Measurements from ENCODE around the gene CHD2. TPM values are rescaled to one million over a fixed set of nuclear protein-coding genes. Genes with fewer than 3 reads are reported as not detected.

The CHD2 gene
- total RNA-seq, 1 donor from 2014 or later, result 65.6 TPM

DNA sequence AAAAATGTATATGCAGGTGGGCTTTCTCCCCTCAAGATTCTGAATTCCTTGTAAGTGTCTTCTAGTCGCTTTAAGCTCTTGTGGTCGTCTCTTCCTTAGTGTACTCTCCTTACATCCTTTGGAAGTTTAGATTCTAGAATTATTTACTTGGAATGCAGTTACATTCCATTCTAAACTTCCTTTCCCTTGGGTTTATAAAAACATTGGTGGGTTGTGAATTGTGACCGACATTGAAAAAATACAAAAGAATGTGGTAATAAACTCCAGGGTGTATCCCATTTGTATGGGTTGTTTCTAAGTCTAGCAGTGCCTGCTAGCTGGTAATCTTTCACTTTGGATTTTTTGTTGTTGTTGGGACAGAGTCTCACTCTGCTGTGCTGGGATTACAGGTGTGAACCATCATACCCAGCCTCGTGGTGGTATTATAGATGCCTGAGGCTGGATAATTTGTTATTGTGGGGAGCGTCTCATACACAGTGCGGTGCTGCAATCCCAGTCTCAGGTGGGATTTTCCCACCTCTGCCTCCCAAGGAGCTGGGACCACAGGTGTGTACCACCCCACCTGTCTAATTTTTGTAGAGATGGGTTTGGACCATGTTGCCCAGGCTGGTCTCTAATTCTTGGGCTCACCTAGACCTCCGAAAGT is 9.1 kb downstream of the CHD2 start:
- no peak for DNase-seq (ENCODE audit: low read depth)
- no peak for FAIRE-seq

DNA sequence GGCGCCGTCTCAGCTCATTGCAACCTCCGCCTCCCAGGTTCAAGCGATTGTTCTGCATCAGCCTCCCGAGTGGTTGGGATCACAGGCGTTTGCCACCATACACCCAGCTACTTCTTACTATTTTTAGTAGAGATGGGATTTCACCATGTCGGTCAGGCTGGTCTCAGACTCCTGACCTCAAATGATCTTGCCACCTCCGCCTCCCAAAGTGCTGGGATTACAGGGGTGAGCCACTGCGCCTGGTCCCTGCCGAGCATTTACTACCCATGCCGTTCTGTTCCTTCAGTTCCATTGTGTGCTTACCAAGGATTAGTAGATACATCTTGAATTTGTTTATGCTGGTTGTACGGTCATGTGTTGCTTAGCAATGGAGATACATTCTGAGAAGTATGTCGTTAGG is 10.3 kb downstream of the CHD2 start:
- H3K36me3 ChIP-seq (ENCODE audit: control insufficient read depth, insufficient read depth, low read length), result peaks cover 7% of the 10 kb centered on the region
- no peak for TF ChIP-seq CTCF (IDR thresholded peaks at IDR 0.05; ENCODE audit: insufficient read depth, low read length, severe bottlenecking)
- FAIRE-seq (no peak), DNase-seq (ENCODE audit: low read depth) (no peak)
- no peaks in the 10 kb centered on the region for H3K27me3 ChIP-seq (ENCODE audit: control insufficient read depth, insufficient read depth, low read length)
- H3K4me3 ChIP-seq (ENCODE audit: low read depth, low read length), result no peak overlapping the region

More for the DNA sequence above, 9.1 kb downstream of the CHD2 start:
- H3K4me3 ChIP-seq (ENCODE audit: low read depth, low read length), result no peak overlapping the region
- TF ChIP-seq CTCF (IDR thresholded peaks at IDR 0.05; ENCODE audit: insufficient read depth, low read length, severe bottlenecking), result no peak
- H3K27me3 ChIP-seq (ENCODE audit: control insufficient read depth, insufficient read depth, low read length), result no peaks in the 10 kb centered on the region
- H3K36me3 ChIP-seq (ENCODE audit: control insufficient read depth, insufficient read depth, low read length), result peaks cover 7% of the 10 kb centered on the region

DNA sequence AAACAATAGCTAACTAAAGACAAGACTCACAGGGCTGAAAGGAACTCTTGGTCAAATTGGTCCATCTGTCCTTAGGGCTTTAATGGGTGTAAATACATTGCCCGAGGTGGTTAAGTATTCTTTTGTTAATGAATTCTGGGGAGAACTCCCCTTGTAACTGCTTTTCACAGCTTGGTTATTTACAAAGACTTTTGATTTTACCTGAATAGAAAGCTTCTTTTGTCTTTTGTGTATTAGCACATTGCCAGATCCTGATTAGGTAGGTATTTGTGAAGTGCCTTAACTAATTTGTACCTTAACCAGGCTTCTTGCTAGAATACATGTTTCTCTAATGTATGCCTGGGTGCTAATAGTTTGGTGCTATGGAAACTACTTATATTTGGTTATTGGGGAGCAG is 14.0 kb downstream of the CHD2 start:
- no peak for DNase-seq (ENCODE audit: low read depth)
- no peak for TF ChIP-seq CTCF (IDR thresholded peaks at IDR 0.05; ENCODE audit: insufficient read depth, low read length, severe bottlenecking)
- no peak overlapping the region for H3K4me3 ChIP-seq (ENCODE audit: low read depth, low read length)
- peaks cover 5% of the 10 kb centered on the region for H3K36me3 ChIP-seq (ENCODE audit: control insufficient read depth, insufficient read depth, low read length)
- no peak for FAIRE-seq
- H3K27me3 ChIP-seq (ENCODE audit: control insufficient read depth, insufficient read depth, low read length), result no peaks in the 10 kb centered on the region

DNA sequence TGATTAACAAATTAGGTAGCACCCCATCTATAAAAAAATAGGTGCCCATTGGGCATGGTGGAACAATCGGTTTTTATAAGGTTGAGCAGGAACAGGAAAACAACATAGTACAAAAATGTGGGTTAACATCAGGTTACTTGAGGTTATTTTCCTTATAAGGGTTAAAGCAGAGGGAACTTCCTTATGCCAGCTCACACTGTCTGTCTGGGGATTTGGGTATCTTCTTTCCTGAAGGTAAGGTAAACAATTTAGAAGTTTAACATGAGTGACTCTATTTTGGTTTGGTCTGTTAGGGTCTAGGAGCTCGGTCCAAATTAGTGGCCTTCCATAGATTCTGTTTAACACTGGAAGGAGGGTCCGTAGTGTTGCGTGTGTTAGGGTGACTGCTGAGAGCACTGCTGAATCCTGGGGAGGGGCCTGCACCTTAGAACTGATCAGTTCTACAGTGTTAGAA is 14.7 kb downstream of the CHD2 start:
- DNase-seq (ENCODE audit: low read depth), result peak; percentile 64
- no peak for TF ChIP-seq CTCF (IDR thresholded peaks at IDR 0.05; ENCODE audit: insufficient read depth, low read length, severe bottlenecking)
- H3K36me3 ChIP-seq (ENCODE audit: control insufficient read depth, insufficient read depth, low read length), result peaks cover 5% of the 10 kb centered on the region
- H3K27me3 ChIP-seq (ENCODE audit: control insufficient read depth, insufficient read depth, low read length), result no peaks in the 10 kb centered on the region
- H3K4me3 ChIP-seq (ENCODE audit: low read depth, low read length), result no peak overlapping the region
- FAIRE-seq, result no peak

DNA sequence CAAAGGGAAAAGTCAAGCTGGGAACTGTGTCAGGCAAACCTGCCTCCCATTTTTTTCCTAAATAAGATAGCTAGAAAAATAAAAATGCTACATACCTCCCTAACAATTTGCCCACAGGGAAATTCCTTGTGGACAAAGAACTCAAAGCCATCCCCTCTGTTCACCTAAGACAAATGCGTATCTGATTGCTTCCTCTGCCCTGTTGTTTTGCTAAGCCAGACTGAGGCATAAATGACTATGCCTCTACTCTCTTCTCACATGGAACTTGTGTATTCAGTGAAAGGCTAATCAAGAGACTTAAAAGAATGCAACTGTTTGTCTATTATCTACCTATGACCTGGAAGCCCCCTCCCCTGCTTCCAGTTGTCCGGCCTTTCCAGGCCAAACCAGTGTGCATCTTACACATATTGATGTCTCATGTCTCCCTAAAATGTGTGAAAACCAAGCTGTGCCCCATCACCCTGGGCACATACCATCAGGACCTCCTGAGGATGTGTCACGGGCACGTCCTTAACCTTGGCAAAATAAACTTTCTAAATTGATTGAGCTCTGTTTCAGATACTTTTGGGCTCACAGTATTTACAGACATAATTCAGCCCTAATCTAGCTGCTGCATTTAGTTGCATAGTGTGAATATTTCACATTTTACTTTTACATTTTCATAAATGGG is 15.8 kb downstream of the CHD2 start:
- Histone ChIP-seq H3K4me3 (ENCODE audit: low read depth, low read length) (no peak overlapping the region), H3K27me3 (ENCODE audit: control insufficient read depth, insufficient read depth, low read length) (no peaks in the 10 kb centered on the region), H3K36me3 (ENCODE audit: control insufficient read depth, insufficient read depth, low read length) (peaks cover 3% of the 10 kb centered on the region)
- FAIRE-seq (no peak), DNase-seq (ENCODE audit: low read depth) (peak; percentile 41)
- no peak for TF ChIP-seq CTCF (IDR thresholded peaks at IDR 0.05; ENCODE audit: insufficient read depth, low read length, severe bottlenecking)
